B cell (primary cell): ENCODE data around the gene MBIP.

Source experiments
- EZH2 ChIP-seq: IDR thresholded peaks from 2 replicates; pipeline ENCODE4 v1.6.1; 2012; ENCODE audit warnings: borderline replicate concordance, low read depth, mild to moderate bottlenecking, moderate library complexity, low read length; ENCODE audit not compliant: insufficient read depth, poor library complexity, severe bottlenecking
- TF ChIP-seq, protein P1 (sequence below): fragments of 200-600 bp; IDR thresholded peaks from one replicate; pipeline ENCODE4 v1.8.0; 2022; ENCODE audit warnings: antibody characterized with exemption, mild to moderate bottlenecking

DNA sequence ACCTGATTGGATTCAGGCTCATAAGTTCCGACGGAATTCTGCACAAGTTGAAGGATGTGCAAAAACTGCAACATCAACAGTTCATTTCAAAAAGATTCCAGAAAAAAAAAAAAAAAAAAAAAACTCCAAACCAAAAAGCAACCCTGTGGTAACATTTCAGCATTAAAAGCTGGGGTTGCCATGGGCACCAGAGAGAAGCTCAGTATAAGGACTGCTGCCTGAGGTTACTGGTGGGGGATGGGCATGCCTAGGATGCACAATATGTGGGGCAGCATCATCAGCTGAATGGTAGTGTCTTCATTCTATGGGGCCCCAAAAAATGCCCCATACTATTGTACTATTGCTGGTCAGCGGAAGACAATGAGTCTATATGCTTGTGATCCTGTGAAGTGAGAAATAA, 44.7 kb downstream of the MBIP start:
- TF ChIP-seq EZH2: no peak
- TF ChIP-seq, protein P1, sequence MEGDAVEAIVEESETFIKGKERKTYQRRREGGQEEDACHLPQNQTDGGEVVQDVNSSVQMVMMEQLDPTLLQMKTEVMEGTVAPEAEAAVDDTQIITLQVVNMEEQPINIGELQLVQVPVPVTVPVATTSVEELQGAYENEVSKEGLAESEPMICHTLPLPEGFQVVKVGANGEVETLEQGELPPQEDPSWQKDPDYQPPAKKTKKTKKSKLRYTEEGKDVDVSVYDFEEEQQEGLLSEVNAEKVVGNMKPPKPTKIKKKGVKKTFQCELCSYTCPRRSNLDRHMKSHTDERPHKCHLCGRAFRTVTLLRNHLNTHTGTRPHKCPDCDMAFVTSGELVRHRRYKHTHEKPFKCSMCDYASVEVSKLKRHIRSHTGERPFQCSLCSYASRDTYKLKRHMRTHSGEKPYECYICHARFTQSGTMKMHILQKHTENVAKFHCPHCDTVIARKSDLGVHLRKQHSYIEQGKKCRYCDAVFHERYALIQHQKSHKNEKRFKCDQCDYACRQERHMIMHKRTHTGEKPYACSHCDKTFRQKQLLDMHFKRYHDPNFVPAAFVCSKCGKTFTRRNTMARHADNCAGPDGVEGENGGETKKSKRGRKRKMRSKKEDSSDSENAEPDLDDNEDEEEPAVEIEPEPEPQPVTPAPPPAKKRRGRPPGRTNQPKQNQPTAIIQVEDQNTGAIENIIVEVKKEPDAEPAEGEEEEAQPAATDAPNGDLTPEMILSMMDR: no peak
